Neural progenitor cell (in vitro differentiated cells): Measurements from ENCODE around the gene NSMF. TPM values are rescaled to one million over a fixed set of nuclear protein-coding genes. Genes with fewer than 3 reads are reported as not detected.
A peak's percentile ranks its signal among the peaks of the same experiment; 100 is the strongest.

Experiments used
- DNase-seq: peaks from one replicate; pipeline ENCODE4 v3.0.0-alpha.2; 2016; ENCODE audit warnings: low spot score
- H2AFZ ChIP-seq: fragments of 200-600 bp; sonication (generic); replicated peaks from 2 replicates; pipeline ENCODE4 v1.6.1; 2016; ENCODE audit warnings: antibody characterized with exemption
- H3F3A ChIP-seq: fragments of 200-600 bp; sonication (generic); 2 replicates; pipeline ENCODE4 v1.6.1; 2016; ENCODE audit warnings: antibody characterized with exemption, low read depth
- H3K27ac ChIP-seq: fragments of 200-600 bp; sonication (generic); 2 replicates; pipeline ENCODE4 v1.5.1; 2016; ENCODE audit warnings: mild to moderate bottlenecking
- H3K27me3 ChIP-seq: fragments of 200-600 bp; sonication (generic); 2 replicates; pipeline ENCODE4 v1.6.1; 2016; ENCODE audit warnings: mild to moderate bottlenecking, moderate library complexity
- H3K36me3 ChIP-seq: fragments of 200-600 bp; sonication (generic); 2 replicates; pipeline ENCODE4 v1.5.1; 2016
- H3K4me1 ChIP-seq: fragments of 200-600 bp; sonication (generic); 2 replicates; pipeline ENCODE4 v1.6.1; 2016; ENCODE audit warnings: mixed run types
- H3K4me2 ChIP-seq: fragments of 200-600 bp; sonication (generic); 2 replicates; pipeline ENCODE4 v1.6.1; 2016
- H3K4me3 ChIP-seq: fragments of 200-600 bp; sonication (generic); 2 replicates; pipeline ENCODE4 v1.5.1; 2016
- H3K79me2 ChIP-seq: fragments of 200-600 bp; sonication (generic); 2 replicates; pipeline ENCODE4 v1.6.1; 2016; ENCODE audit warnings: low read depth
- H3K9ac ChIP-seq: fragments of 200-600 bp; sonication (generic); 2 replicates; pipeline ENCODE4 v1.6.1; 2016
- H3K9me3 ChIP-seq: fragments of 200-600 bp; sonication (generic); 2 replicates; pipeline ENCODE4 v1.5.1; 2016; ENCODE audit warnings: low read depth
- H4K20me1 ChIP-seq: fragments of 200-600 bp; sonication (generic); 2 replicates; pipeline ENCODE4 v1.6.1; 2016; ENCODE audit warnings: low read depth
- H3K27ac Mint-ChIP-seq: 3 replicates; pipeline ENCODE4 v1.8.0; 2021; ENCODE audit warnings: mixed read lengths
- H3K27me3 Mint-ChIP-seq: 2 replicates; pipeline ENCODE4 v1.8.0; 2022; ENCODE audit warnings: low read depth, mild to moderate bottlenecking, inconsistent platforms, moderate library complexity, mixed read lengths; ENCODE audit not compliant: insufficient read depth
- H3K36me3 Mint-ChIP-seq: 3 replicates; pipeline ENCODE4 v1.8.0; 2021; ENCODE audit warnings: mixed read lengths
- H3K4me1 Mint-ChIP-seq: 3 replicates; pipeline ENCODE4 v1.8.0; 2021; ENCODE audit warnings: mixed read lengths
- H3K4me3 Mint-ChIP-seq: 3 replicates; pipeline ENCODE4 v1.8.0; 2021; ENCODE audit warnings: mild to moderate bottlenecking, moderate library complexity, mixed read lengths
- H3K9me3 Mint-ChIP-seq: 3 replicates; pipeline ENCODE4 v1.8.0; 2020; ENCODE audit warnings: mixed read lengths
- CTCF ChIP-seq: fragments of 200-600 bp; sonication (generic); IDR thresholded peaks from 2 replicates; pipeline ENCODE4 v1.5.1; 2017; ENCODE audit warnings: antibody characterized with exemption, mild to moderate bottlenecking
- EZH2 ChIP-seq: fragments of 200-600 bp; sonication (generic); IDR thresholded peaks from 2 replicates; pipeline ENCODE4 v1.6.1; 2017; ENCODE audit warnings: antibody characterized with exemption, mild to moderate bottlenecking, moderate library complexity
- EZH2phosphoT487 ChIP-seq: fragments of 200-600 bp; sonication (generic); IDR thresholded peaks from 2 replicates; pipeline ENCODE4 v1.6.1; 2017; ENCODE audit warnings: antibody characterized with exemption
- total RNA-seq: library from RNA; depleted of rRNA; stranded (reverse); fragments of >200 nt; gene quantifications from 2 replicates; pipeline ENCODE4 v1.2.3, GENCODE V29; 2015; ENCODE audit warnings: low replicate concordance

The NSMF gene
- total RNA-seq, 1 donor from 2014 or later: 17.1 TPM

- Mint-ChIP-seq H3K36me3 (peaks cover 3% of the 10 kb centered on the region), H3K4me1 (peaks cover 24% of the 10 kb centered on the region), H3K4me3 (no peak overlapping the region), H3K9me3 (no peaks in the 10 kb centered on the region), H3K27me3 (peaks cover 14% of the 10 kb centered on the region), H3K27ac (no peak overlapping the region)
- no peak overlapping the region for H2AFZ ChIP-seq
- no peak overlapping the region for H3K4me2 ChIP-seq
- peaks cover 18% of the 10 kb centered on the region for H3F3A ChIP-seq
- H3K36me3 ChIP-seq: no peaks in the 10 kb centered on the region
- no peaks in the 10 kb centered on the region for H3K27me3 ChIP-seq
- no peaks in the 10 kb centered on the region for H3K9me3 ChIP-seq
- H3K9ac ChIP-seq: no peak overlapping the region
- H3K27ac ChIP-seq: no peak overlapping the region
- H4K20me1 ChIP-seq: peaks cover 15% of the 10 kb centered on the region
- peaks cover 7% of the 10 kb centered on the region for H3K4me1 ChIP-seq
- no peak for DNase-seq
- H3K4me3 ChIP-seq: no peak overlapping the region
- H3K79me2 ChIP-seq: no peaks in the 10 kb centered on the region
- TF ChIP-seq CTCF: no peak
- no peak for TF ChIP-seq EZH2phosphoT487
- TF ChIP-seq EZH2: no peak
Measured at GRCh38 chr9:137449081-137449844, 9.9 kb downstream of the NSMF start.

- H3K9me3 Mint-ChIP-seq: no peaks in the 10 kb centered on the region
- Histone ChIP-seq H3K27me3 (peaks cover 6% of the 10 kb centered on the region), H3K79me2 (no peaks in the 10 kb centered on the region), H2AFZ (no peak overlapping the region), H3F3A (peaks cover 16% of the 10 kb centered on the region), H3K4me2 (no peak overlapping the region), H3K4me3 (no peak overlapping the region), H3K4me1 (peaks cover 5% of the 10 kb centered on the region), H3K27ac (no peak overlapping the region), H3K9ac (no peak overlapping the region), H3K9me3 (no peaks in the 10 kb centered on the region), H3K36me3 (no peaks in the 10 kb centered on the region), H4K20me1 (peaks cover 15% of the 10 kb centered on the region)
- peak overlapping the region; percentile 57 for H3K27ac Mint-ChIP-seq
- TF ChIP-seq EZH2phosphoT487 (no peak), EZH2 (no peak)
- no peak overlapping the region for H3K4me3 Mint-ChIP-seq
- peaks cover 3% of the 10 kb centered on the region for H3K36me3 Mint-ChIP-seq
- peaks cover 24% of the 10 kb centered on the region for H3K4me1 Mint-ChIP-seq
- H3K27me3 Mint-ChIP-seq: peaks cover 15% of the 10 kb centered on the region
- no peak for DNase-seq
Measured at GRCh38 chr9:137448602-137448962, 10.6 kb downstream of the NSMF start.

- H3K27me3 Mint-ChIP-seq: peaks cover 14% of the 10 kb centered on the region
- DNase-seq: no peak
- Histone ChIP-seq H3K27me3 (peaks cover 12% of the 10 kb centered on the region), H3K4me3 (no peak overlapping the region), H3K4me2 (no peak overlapping the region), H3K9ac (no peak overlapping the region), H3K36me3 (no peaks in the 10 kb centered on the region), H3K27ac (no peak overlapping the region), H3K9me3 (no peaks in the 10 kb centered on the region), H3K4me1 (no peaks in the 10 kb centered on the region), H3K79me2 (no peaks in the 10 kb centered on the region), H2AFZ (no peak overlapping the region), H4K20me1 (peaks cover 9% of the 10 kb centered on the region), H3F3A (peaks cover 14% of the 10 kb centered on the region)
- TF ChIP-seq CTCF: no peak
- TF ChIP-seq EZH2phosphoT487: no peak
- no peak for TF ChIP-seq EZH2
- peaks cover 3% of the 10 kb centered on the region for H3K36me3 Mint-ChIP-seq
- no peak overlapping the region for H3K4me3 Mint-ChIP-seq
- H3K27ac Mint-ChIP-seq: no peak overlapping the region
- no peaks in the 10 kb centered on the region for H3K9me3 Mint-ChIP-seq
- peaks cover 24% of the 10 kb centered on the region for H3K4me1 Mint-ChIP-seq
Measured at GRCh38 chr9:137447722-137448601, 11.2 kb downstream of the NSMF start.
